Esophagus muscularis mucosa (tissue), 4 donors: ENCODE data around the gene MCM9. TPM values are rescaled to one million over a fixed set of nuclear protein-coding genes. Genes with fewer than 3 reads are reported as not detected.

ENCODE experiments used
- DNase-seq: peaks from one replicate; pipeline ENCODE4 v3.0.0-alpha.2; 2017; ENCODE audit errors: extremely low spot score
- H3K27ac ChIP-seq, 4 donors: fragments of 200-600 bp; sonication (generic); replicated peaks in 1 of 4; 1 replicate in 3 of 4; 2 replicates in 1 of 4; pipeline ENCODE4 v1.5.1; 2016 to 2019; ENCODE audit warnings: mild to moderate bottlenecking in 1 of 4
- H3K27me3 ChIP-seq, 4 donors: fragments of 200-600 bp; sonication (generic); one replicate each; pipeline versions ENCODE4 v1.5.1 to v1.6.0; 2016 to 2019
- H3K36me3 ChIP-seq, 4 donors: fragments of 200-600 bp; sonication (generic); one replicate each; pipeline ENCODE4 v1.5.1; 2016 to 2019
- H3K4me1 ChIP-seq, 4 donors: fragments of 200-600 bp; sonication (generic); one replicate each; pipeline ENCODE4 v1.5.1; 2016 to 2019
- H3K4me3 ChIP-seq, 4 donors: fragments of 200-600 bp; sonication (generic); 1 replicate in 2 of 4; 2 replicates in 2 of 4; pipeline ENCODE4 v1.5.1; 2016 to 2019; ENCODE audit warnings: mild to moderate bottlenecking in 4 of 4, moderate library complexity in 1 of 4
- H3K9me3 ChIP-seq, 4 donors: fragments of 200-600 bp; sonication (generic); 1 replicate in 3 of 4; 2 replicates in 1 of 4; pipeline ENCODE4 v1.5.1; 2016 to 2019
- CTCF ChIP-seq, 3 experiments: fragments of 200-600 bp in 2 of 3; fragments of 450-650 bp in 1 of 3; sonication (generic) in 2 of 3; IDR thresholded peaks; one replicate each; pipeline ENCODE4 v1.5.1; 2017 to 2019; ENCODE audit warnings: antibody characterized with exemption in 3 of 3, mild to moderate bottlenecking in 2 of 3, moderate library complexity in 1 of 3
- EP300 ChIP-seq: sonication (generic); formaldehyde crosslinking; IDR thresholded peaks from one replicate; pipeline ENCODE4 v1.6.1; 2017; ENCODE audit warnings: antibody characterized with exemption
- POLR2A ChIP-seq: fragments of 450-650 bp; IDR thresholded peaks from one replicate; pipeline ENCODE4 v1.6.1; 2017; ENCODE audit warnings: antibody characterized with exemption, moderate library complexity, mild to moderate bottlenecking, low read depth
- POLR2AphosphoS5 ChIP-seq, 2 donors: sonication (generic); formaldehyde crosslinking; IDR thresholded peaks; one replicate each; pipeline ENCODE4 v1.6.1; 2017; ENCODE audit warnings: antibody characterized with exemption in 2 of 2
- WGBS: methylation state at CpG from one replicate; pipeline ENCODE4 v1.1.5; 2018; 5-methylcytosine and 5-hydroxymethylcytosine counted together
- intact Hi-C: fragments of 100-400 bp; cut with DNase I; formaldehyde crosslinking; loops from one replicate; pipeline ENCODE4 v1.15.1; 2023
- total RNA-seq, 4 donors: library from RNA; depleted of rRNA; stranded (reverse); fragments of >200 nt; gene quantifications; one replicate each; pipeline versions ENCODE4 v1.1.0 to v1.2.1, GENCODE V29; 2016

Gene MCM9
- total RNA-seq, 4 donors from 2014 or later, result 10.8 to 18.1 (median 11.3) TPM

GRCh38 chr6:118905851-118906250, 29.1 kb downstream of the MCM9 start:
- no peak for TF ChIP-seq POLR2AphosphoS5 (IDR thresholded peaks at IDR 0.05)
- H3K36me3 ChIP-seq, result peaks cover 8 to 80% (median 51%) of the 10 kb centered on the region in 4 donors
- no peak for DNase-seq
- no peaks in the 10 kb centered on the region for H3K9me3 ChIP-seq
- no peaks in the 10 kb centered on the region for H3K27me3 ChIP-seq
- H3K4me3 ChIP-seq, result no peak overlapping the region
- intact Hi-C loops, result no loop called here
- WGBS, result 89% methylated on average over 4 of the region's 4 CpGs
- no peak overlapping the region for H3K27ac ChIP-seq
- H3K4me1 ChIP-seq, result peaks cover 9 to 15% (median 12%) of the 10 kb centered on the region in 4 donors

- intact Hi-C loops, result no loop called here
- Histone ChIP-seq H3K36me3 (peaks cover 8 to 73% (median 47%) of the 10 kb centered on the region in 4 donors), H3K4me3 (no peak overlapping the region), H3K27ac (no peak overlapping the region), H3K4me1 (peaks cover 13 to 23% (median 18%) of the 10 kb centered on the region in 4 donors), H3K27me3 (no peaks in the 10 kb centered on the region), H3K9me3 (no peaks in the 10 kb centered on the region)
- DNase-seq, result no peak
- TF ChIP-seq EP300 (no peak), POLR2A (no peak), POLR2AphosphoS5 (IDR thresholded peaks at IDR 0.05) (no peak), CTCF (IDR thresholded peaks at IDR 0.05) (no peak)
Observed at GRCh38 chr6:118905084-118905483, 29.9 kb downstream of the MCM9 start.

GRCh38 chr6:118903691-118904090, 31.3 kb downstream of the MCM9 start:
- intact Hi-C loops, result no loop called here
- peaks cover 8 to 61% (median 38%) of the 10 kb centered on the region in 4 donors for H3K36me3 ChIP-seq
- TF ChIP-seq CTCF (IDR thresholded peaks at IDR 0.05) (no peak), EP300 (no peak), POLR2AphosphoS5 (IDR thresholded peaks at IDR 0.05) (no peak), POLR2A (no peak)
- H3K27me3 ChIP-seq, result no peaks in the 10 kb centered on the region
- no peak overlapping the region for H3K27ac ChIP-seq
- no peak for DNase-seq
- no peaks in the 10 kb centered on the region for H3K9me3 ChIP-seq
- no peak overlapping the region for H3K4me3 ChIP-seq
- 95% methylated on average over 6 of the region's 6 CpGs for WGBS
- H3K4me1 ChIP-seq, result peaks cover 19 to 31% (median 25%) of the 10 kb centered on the region in 4 donors

GRCh38 chr6:118903138-118903537, 31.8 kb downstream of the MCM9 start:
- TF ChIP-seq POLR2AphosphoS5 (IDR thresholded peaks at IDR 0.05) (no peak), POLR2A (no peak), EP300 (no peak), CTCF (IDR thresholded peaks at IDR 0.05) (no peak)
- WGBS, result 65% methylated on average over 2 of the region's 2 CpGs
- intact Hi-C loops, result no loop called here

GRCh38 chr6:118902726-118903125, 32.2 kb downstream of the MCM9 start:
- DNase-seq, result no peak
- Histone ChIP-seq H3K36me3 (peaks cover 2 to 51% (median 32%) of the 10 kb centered on the region in 4 donors), H3K4me1 (peaks cover 21 to 34% (median 26%) of the 10 kb centered on the region in 4 donors), H3K9me3 (no peaks in the 10 kb centered on the region), H3K27ac (no peak overlapping the region), H3K4me3 (no peak overlapping the region), H3K27me3 (no peaks in the 10 kb centered on the region)
- intact Hi-C loops, result no loop called here
- TF ChIP-seq CTCF (IDR thresholded peaks at IDR 0.05) (no peak), POLR2A (no peak), EP300 (no peak), POLR2AphosphoS5 (IDR thresholded peaks at IDR 0.05) (no peak)

More at GRCh38 chr6:118903138-118903537, 31.8 kb downstream of the MCM9 start:
- H3K36me3 ChIP-seq, result peaks cover 6 to 55% (median 34%) of the 10 kb centered on the region in 4 donors
- H3K9me3 ChIP-seq, result no peaks in the 10 kb centered on the region
- peaks cover 19 to 31% (median 25%) of the 10 kb centered on the region in 4 donors for H3K4me1 ChIP-seq
- no peak for DNase-seq
- no peak overlapping the region for H3K27ac ChIP-seq
- H3K27me3 ChIP-seq, result no peaks in the 10 kb centered on the region
- no peak overlapping the region for H3K4me3 ChIP-seq
